Esophagus squamous epithelium (tissue), 5 donors: ENCODE measurements around the gene MRPS14. TPM values are rescaled to one million over a fixed set of nuclear protein-coding genes. Genes with fewer than 3 reads are reported as not detected.

ENCODE experiments used
- DNase-seq: peaks from one replicate; lab custom pipeline; 2025; lab: John Stamatoyannopoulos, UW
- H3K27ac ChIP-seq, 4 donors: fragments of 200-600 bp; sonication (generic); one replicate each; pipeline ENCODE4 v1.5.1; 2016 to 2019; ENCODE audit warnings: mild to moderate bottlenecking in 1 of 4
- H3K27me3 ChIP-seq, 4 donors: fragments of 200-600 bp; sonication (generic); 1 replicate in 3 of 4; 2 replicates in 1 of 4; pipeline versions ENCODE4 v1.5.1 to v1.6.0; 2017 to 2021; ENCODE audit warnings: antibody characterized with exemption in 1 of 4
- H3K36me3 ChIP-seq, 3 donors: fragments of 200-600 bp; sonication (generic); one replicate each; pipeline ENCODE4 v1.5.1; 2016 to 2019
- H3K4me1 ChIP-seq, 3 donors: fragments of 200-600 bp; sonication (generic); one replicate each; pipeline ENCODE4 v1.5.1; 2017 to 2019
- H3K4me3 ChIP-seq, 4 donors: fragments of 200-600 bp; sonication (generic); 1 replicate in 3 of 4; 2 replicates in 1 of 4; pipeline ENCODE4 v1.5.1; 2016 to 2019; ENCODE audit warnings: mild to moderate bottlenecking in 2 of 4, moderate library complexity in 1 of 4
- H3K9me3 ChIP-seq, 3 donors: fragments of 200-600 bp; sonication (generic); one replicate each; pipeline ENCODE4 v1.5.1; 2016 to 2019
- CTCF ChIP-seq, 6 experiments: fragments of 450-650 bp in 4 of 6; fragments of 200-600 bp in 2 of 6; sonication (generic) in 2 of 6; IDR thresholded peaks; one replicate each; pipeline ENCODE4 v1.5.1; 2016 to 2019; ENCODE audit warnings: antibody characterized with exemption in 6 of 6, mild to moderate bottlenecking in 4 of 6, moderate library complexity in 4 of 6
- POLR2A ChIP-seq, 4 donors: fragments of 450-650 bp; IDR thresholded peaks; one replicate each; pipeline ENCODE4 v1.6.1; 2017; ENCODE audit warnings: antibody characterized with exemption in 4 of 4, mild to moderate bottlenecking in 4 of 4, moderate library complexity in 3 of 4
- WGBS, 2 donors: methylation state at CpG; one replicate each; pipeline ENCODE4 v1.1.5; 2018; 5-methylcytosine and 5-hydroxymethylcytosine counted together
- intact Hi-C: fragments of 100-400 bp; cut with DNase I; formaldehyde crosslinking; loops from one replicate; pipeline ENCODE4 v1.15.0; 2022
- total RNA-seq, 4 donors: library from RNA; depleted of rRNA; stranded (reverse); fragments of >200 nt; gene quantifications; one replicate each; pipeline ENCODE4 v1.1.0, GENCODE V29; 2016
- donor health status: DM: yes; HTN: yes; CAD: no.

The MRPS14 gene
- total RNA-seq, 4 donors from 2014 or later: 8.6 to 18.1 (median 15.4) TPM

- Histone ChIP-seq H3K27ac (peak overlapping the region; percentile 89 to 98 (median 96)), H3K4me1 (peaks cover 0 to 47% (median 12%) of the 10 kb centered on the region in 3 donors), H3K4me3 (peak overlapping the region; percentile 65 to 91 (median 88)), H3K27me3 (no peaks in the 10 kb centered on the region), H3K9me3 (no peaks in the 10 kb centered on the region), H3K36me3 (peaks cover 0 to 8% (median 0%) of the 10 kb centered on the region in 3 donors)
- no peak for TF ChIP-seq POLR2A (IDR thresholded peaks at IDR 0.05)
- TF ChIP-seq CTCF (IDR thresholded peaks at IDR 0.05): no peak
- 1 to 2% methylated on average over 5 of the region's 5 CpGs for WGBS, 2 donors
- intact Hi-C loops: no loop called here
- DNase-seq: no peak
Observed at GRCh38 chr1:175000697-175001187, 22.5 kb downstream of the MRPS14 start.

GRCh38 chr1:174999936-175000696 lies 23.1 kb downstream of the MRPS14 start, which contains the start of gene CACYBP:
Gene CACYBP (plus strand): TSS chr1:174999947. CDS start chr1:175000181, 234 bp downstream.
- WGBS, 2 donors: 0% methylated on average over 3 to 11 of the region's 71 CpGs
- Histone ChIP-seq H3K4me1 (peaks cover 0 to 47% (median 12%) of the 10 kb centered on the region in 3 donors), H3K27ac (peak within 1 kb of the TSS; percentile 89 to 98 (median 96)), H3K4me3 (peak within 1 kb of the TSS; percentile 65 to 91 (median 88)), H3K9me3 (no peaks in the 10 kb centered on the region), H3K36me3 (peaks cover 0 to 2% (median 0%) of the 10 kb centered on the region in 3 donors), H3K27me3 (no peaks in the 10 kb centered on the region)
- intact Hi-C loops: no loop called here
- peak; percentile 23 for DNase-seq
- TF ChIP-seq CTCF (IDR thresholded peaks at IDR 0.05) (no peak), POLR2A (IDR thresholded peaks at IDR 0.05) (peak in 2 of 4 donors; percentile 23 to 63)

- peak; percentile 90 for DNase-seq
- Histone ChIP-seq H3K4me1 (peaks cover 0 to 47% (median 12%) of the 10 kb centered on the region in 3 donors), H3K27ac (peak overlapping the region; percentile 89 to 98 (median 96)), H3K27me3 (no peaks in the 10 kb centered on the region), H3K9me3 (no peaks in the 10 kb centered on the region), H3K36me3 (no peaks in the 10 kb centered on the region), H3K4me3 (peak overlapping the region; percentile 65 to 91 (median 88))
- TF ChIP-seq CTCF (IDR thresholded peaks at IDR 0.05): peak in 2 of 6 experiments; percentile 7
- TF ChIP-seq POLR2A (IDR thresholded peaks at IDR 0.05): peak in 3 of 4 donors; percentile 68 to 97 (median 84)
- intact Hi-C loops: no loop called here
- WGBS, 2 donors: 0% methylated on average over 20 to 22 of the region's 58 CpGs
Observed at GRCh38 chr1:174999216-174999935, 23.8 kb downstream of the MRPS14 start.

GRCh38 chr1:174998569-174999215 lies 24.5 kb downstream of the MRPS14 start:
- Histone ChIP-seq H3K27ac (peak overlapping the region; percentile 89 to 98 (median 96)), H3K27me3 (no peaks in the 10 kb centered on the region), H3K36me3 (no peaks in the 10 kb centered on the region), H3K9me3 (no peaks in the 10 kb centered on the region), H3K4me3 (peak overlapping the region; percentile 65 to 91 (median 88)), H3K4me1 (peaks cover 0 to 45% (median 12%) of the 10 kb centered on the region in 3 donors)
- no peak for DNase-seq
- 11 to 18% methylated on average over 15 to 17 of the region's 19 CpGs for WGBS, 2 donors
- intact Hi-C loops: no loop called here
- no peak for TF ChIP-seq POLR2A (IDR thresholded peaks at IDR 0.05)
- TF ChIP-seq CTCF (IDR thresholded peaks at IDR 0.05): peak; percentile 56 to 89 (median 76)
